ENCODE data around the gene PRKCD. TPM values are rescaled to one million over a fixed set of nuclear protein-coding genes. Genes with fewer than 3 reads are reported as not detected.

PRKCD gene
- total RNA-seq, 1 experiment from 2014 or later, result 25.2 TPM

- no TSS peak for BruUV-seq (replicated peaks)
- H3K4me1 Mint-ChIP-seq (ENCODE audit: low read depth, unreplicated experiment), result no peaks in the 10 kb centered on the region
- no peak overlapping the region for H3K27ac Mint-ChIP-seq (ENCODE audit: unreplicated experiment)
- peaks cover 12% of the 10 kb centered on the region for H3K36me3 Mint-ChIP-seq (ENCODE audit: insufficient read depth, unreplicated experiment)
- DNase-seq, result no peak
- H3K27me3 Mint-ChIP-seq (ENCODE audit: unreplicated experiment), result no peaks in the 10 kb centered on the region
- H3K9me3 Mint-ChIP-seq (ENCODE audit: low read depth, unreplicated experiment), result no peaks in the 10 kb centered on the region
- intact Hi-C loops (cut with micrococcal nuclease; ENCODE audit: unreplicated experiment), result no loop called here
- H3K4me3 Mint-ChIP-seq (ENCODE audit: low read depth, unreplicated experiment), result no peak overlapping the region
- CTCF ChIA-PET, result no interaction called here
- TF ChIP-seq CTCF (IDR thresholded peaks at IDR 0.05; ENCODE audit: unreplicated experiment), result no peak
Measured at GRCh38 chr3:53184701-53185100, 23.7 kb downstream of the PRKCD start.

- intact Hi-C loops (cut with micrococcal nuclease; ENCODE audit: unreplicated experiment), result no loop called here
- Mint-ChIP-seq H3K9me3 (ENCODE audit: low read depth, unreplicated experiment) (no peaks in the 10 kb centered on the region), H3K36me3 (ENCODE audit: insufficient read depth, unreplicated experiment) (peaks cover 14% of the 10 kb centered on the region), H3K27ac (ENCODE audit: unreplicated experiment) (no peak overlapping the region), H3K4me1 (ENCODE audit: low read depth, unreplicated experiment) (no peaks in the 10 kb centered on the region), H3K27me3 (ENCODE audit: unreplicated experiment) (no peaks in the 10 kb centered on the region), H3K4me3 (ENCODE audit: low read depth, unreplicated experiment) (no peak overlapping the region)
- CTCF ChIA-PET, result no interaction called here
- no peak for TF ChIP-seq CTCF (IDR thresholded peaks at IDR 0.05; ENCODE audit: unreplicated experiment)
- BruUV-seq (replicated peaks), result no TSS peak
- DNase-seq, result no peak
Measured at GRCh38 chr3:53185761-53186465, 24.9 kb downstream of the PRKCD start.

- intact Hi-C loops (cut with micrococcal nuclease; ENCODE audit: unreplicated experiment), result no loop called here
- Mint-ChIP-seq H3K27ac (ENCODE audit: unreplicated experiment) (no peak overlapping the region), H3K4me3 (ENCODE audit: low read depth, unreplicated experiment) (no peak overlapping the region), H3K9me3 (ENCODE audit: low read depth, unreplicated experiment) (no peaks in the 10 kb centered on the region), H3K27me3 (ENCODE audit: unreplicated experiment) (no peaks in the 10 kb centered on the region), H3K4me1 (ENCODE audit: low read depth, unreplicated experiment) (no peaks in the 10 kb centered on the region), H3K36me3 (ENCODE audit: insufficient read depth, unreplicated experiment) (peaks cover 16% of the 10 kb centered on the region)
- DNase-seq, result no peak
- BruUV-seq (replicated peaks), result no TSS peak
- CTCF ChIA-PET, result no interaction called here
- no peak for TF ChIP-seq CTCF (IDR thresholded peaks at IDR 0.05; ENCODE audit: unreplicated experiment)
Measured at GRCh38 chr3:53186726-53187125, 25.7 kb downstream of the PRKCD start.

GRCh38 chr3:53187430-53187829, 26.4 kb downstream of the PRKCD start:
- TF ChIP-seq CTCF (IDR thresholded peaks at IDR 0.05; ENCODE audit: unreplicated experiment), result no peak
- no peaks in the 10 kb centered on the region for H3K9me3 Mint-ChIP-seq (ENCODE audit: low read depth, unreplicated experiment)
- H3K4me3 Mint-ChIP-seq (ENCODE audit: low read depth, unreplicated experiment), result no peak overlapping the region
- no peaks in the 10 kb centered on the region for H3K27me3 Mint-ChIP-seq (ENCODE audit: unreplicated experiment)
- intact Hi-C loops (cut with micrococcal nuclease; ENCODE audit: unreplicated experiment), result no loop called here
- H3K4me1 Mint-ChIP-seq (ENCODE audit: low read depth, unreplicated experiment), result no peaks in the 10 kb centered on the region
- no peak for DNase-seq
- CTCF ChIA-PET, result no interaction called here
- no peak overlapping the region for H3K27ac Mint-ChIP-seq (ENCODE audit: unreplicated experiment)
- peaks cover 16% of the 10 kb centered on the region for H3K36me3 Mint-ChIP-seq (ENCODE audit: insufficient read depth, unreplicated experiment)
- BruUV-seq (replicated peaks), result no TSS peak
